DMS79 (cell line): Measurements from ENCODE around the gene FCER1G.
"Not testable (repeated sequence)": the region's sequence is repeated elsewhere in the genome, so short reads cannot be mapped to it uniquely, and the experiment has no call there.

Experiments used
- DNase-seq: peaks from one replicate; lab custom pipeline; 2025; lab: John Stamatoyannopoulos, UW

Gene FCER1G

GRCh38 chr1:161207173-161207572 lies 7.9 kb upstream of the FCER1G start:
- no peak for DNase-seq

GRCh38 chr1:161209790-161210409 lies 5.2 kb upstream of the FCER1G start:
- DNase-seq = peak; percentile 12

- no peak for DNase-seq
Observed at GRCh38 chr1:161214369-161214768, 726 bp upstream of the FCER1G start.

- DNase-seq = peak; percentile 13
Observed at GRCh38 chr1:161216945-161217712, 2.0 kb downstream of the FCER1G start.

GRCh38 chr1:161217831-161218230 lies 2.7 kb downstream of the FCER1G start:
- no peak for DNase-seq

DNA sequence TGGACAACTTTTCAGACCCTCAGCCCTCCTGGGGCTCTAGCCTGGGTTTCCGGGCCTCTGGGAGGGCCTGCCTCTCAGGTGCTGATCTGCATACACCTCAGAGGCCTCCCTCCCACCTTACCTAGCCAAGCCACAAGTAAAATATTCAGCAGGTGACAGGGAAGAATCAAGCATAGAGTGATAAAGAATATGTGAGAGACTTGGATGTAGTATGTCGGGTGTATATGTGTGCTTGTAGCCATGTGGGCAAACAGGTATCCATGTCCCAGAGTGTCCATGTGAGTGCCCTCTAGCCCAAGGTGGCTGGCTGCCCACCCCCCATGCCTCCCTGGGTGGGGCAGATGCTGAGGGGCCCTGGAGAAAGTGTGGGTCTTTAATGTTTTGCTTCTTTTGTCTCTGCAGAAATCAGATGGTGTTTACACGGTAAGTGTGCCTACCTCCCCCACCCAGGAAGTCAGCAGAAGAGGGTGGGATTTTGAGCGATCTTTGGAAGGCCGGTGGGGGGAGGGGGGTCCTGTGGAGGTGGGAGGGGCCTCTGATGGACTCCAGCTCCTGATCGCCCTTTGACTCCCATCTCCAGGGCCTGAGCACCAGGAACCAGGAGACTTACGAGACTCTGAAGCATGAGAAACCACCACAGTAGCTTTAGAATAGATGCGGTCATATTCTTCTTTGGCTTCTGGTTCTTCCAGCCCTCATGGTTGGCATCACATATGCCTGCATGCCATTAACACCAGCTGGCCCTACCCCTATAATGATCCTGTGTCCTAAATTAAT lies 3.4 kb downstream of the FCER1G start:
- DNase-seq = no peak

- DNase-seq = no peak
Observed at GRCh38 chr1:161219078-161219892, 4.2 kb downstream of the FCER1G start.

DNA sequence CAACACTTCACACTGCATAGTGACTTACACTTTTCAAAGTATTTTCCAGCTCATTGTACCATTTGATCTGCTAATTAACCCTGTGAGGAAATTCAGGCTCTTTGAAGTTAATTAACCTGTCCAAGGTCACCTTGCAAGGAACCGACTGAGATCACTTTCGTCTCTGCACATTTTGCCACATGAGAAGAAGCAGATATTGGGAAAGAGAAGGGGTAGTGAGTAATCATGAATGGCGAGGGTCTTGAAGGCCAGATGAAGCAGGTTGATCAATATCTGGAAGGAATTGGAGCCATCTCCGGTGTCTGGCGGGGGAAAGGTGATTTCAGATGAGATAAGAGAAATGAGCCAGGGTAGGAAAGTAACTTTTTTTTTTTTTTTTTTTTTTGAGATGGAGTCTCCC lies 4.9 kb downstream of the FCER1G start:
- no peak for DNase-seq

GRCh38 chr1:161222175-161223019 lies 7.3 kb downstream of the FCER1G start:
- DNase-seq = no peak

- DNase-seq = no peak
Observed at GRCh38 chr1:161223805-161224694, 9.0 kb downstream of the FCER1G start.

DNA sequence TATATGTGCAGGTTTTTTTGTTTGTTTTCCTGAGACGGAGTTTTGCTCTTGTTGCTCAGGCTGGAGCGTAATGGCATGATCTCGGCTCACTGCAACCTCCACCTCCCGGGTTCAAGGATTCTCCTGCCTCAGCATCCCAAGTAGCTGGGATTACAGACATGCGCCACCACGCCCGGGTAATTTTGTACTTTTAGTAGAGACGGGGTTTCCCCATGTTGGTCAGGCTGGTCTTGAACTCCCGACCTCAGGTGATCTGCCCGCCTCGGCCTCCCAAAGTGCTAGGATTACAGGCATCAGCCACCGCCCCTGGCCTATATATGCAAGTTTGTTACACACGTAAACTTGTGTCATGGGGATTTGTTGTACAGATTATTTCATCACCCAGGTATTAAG lies 9.6 kb downstream of the FCER1G start:
- not testable (repeated sequence) for DNase-seq

- DNase-seq = no peak
Observed at GRCh38 chr1:161225178-161225533, 10.1 kb downstream of the FCER1G start.

DNA sequence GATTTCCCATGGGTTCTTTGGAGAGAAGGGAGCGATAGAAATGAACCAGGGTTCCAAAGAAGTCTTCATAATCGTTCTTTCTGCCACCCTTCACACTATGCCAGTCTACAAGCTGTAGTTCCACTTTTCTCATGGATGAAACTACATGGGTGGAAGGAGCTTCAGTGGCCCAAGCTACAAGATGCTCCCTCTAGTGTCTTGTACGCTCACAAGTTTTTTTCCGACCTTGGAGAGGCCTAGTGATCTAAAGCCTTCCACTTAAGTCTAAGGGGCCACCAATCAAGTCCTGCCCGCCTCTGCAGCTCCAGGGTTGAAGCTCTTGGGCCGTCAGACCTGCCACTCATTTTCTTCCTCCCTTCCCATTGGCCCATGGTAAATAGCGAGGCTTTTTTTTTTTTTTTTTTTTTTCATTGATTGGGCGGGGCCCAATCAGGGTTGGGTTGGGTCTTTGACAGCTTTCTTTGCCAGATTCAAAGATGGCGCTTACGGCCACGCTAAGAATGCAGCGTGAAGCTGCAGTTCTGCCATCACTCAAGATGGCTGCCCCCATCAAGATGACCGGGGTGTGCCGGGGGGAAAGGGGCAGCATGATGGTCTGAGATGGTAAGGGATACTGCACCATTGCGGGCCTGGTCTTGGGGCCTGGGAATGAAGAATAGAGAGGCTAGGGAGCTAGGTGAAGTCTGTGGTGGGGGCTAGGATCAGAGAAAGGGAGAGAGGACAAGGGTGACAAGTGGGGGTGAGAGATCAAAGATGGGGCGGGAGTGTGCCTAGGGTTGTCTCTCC lies 10.6 kb downstream of the FCER1G start, which contains the start of gene TOMM40L:
Gene TOMM40L (plus strand): TSS at position 527 of the 786 bp plus-strand sequence. CDS start 430 bp downstream, outside the sequence.
- peak; percentile 97 for DNase-seq

- no peak for DNase-seq
Observed at GRCh38 chr1:161226320-161226711, 11.2 kb downstream of the FCER1G start.

DNA sequence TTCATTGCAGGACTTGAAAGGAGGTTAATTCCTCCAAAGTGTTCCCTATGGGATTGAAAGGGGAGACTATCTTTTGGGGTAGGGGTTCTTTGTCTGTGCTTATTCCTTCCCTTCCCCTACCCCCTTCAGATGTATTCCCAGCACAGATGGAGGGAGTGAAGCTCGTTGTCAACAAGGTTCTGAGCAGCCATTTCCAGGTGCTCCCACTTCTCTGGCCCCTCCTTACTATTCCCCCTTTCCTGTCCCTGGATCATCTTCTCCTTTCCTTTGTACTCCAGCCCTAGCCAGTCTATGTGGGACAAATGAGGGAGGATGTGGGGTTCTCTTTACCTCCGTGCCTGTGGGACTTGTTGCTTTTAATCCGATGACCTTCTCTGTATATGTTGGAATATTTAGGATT lies 11.7 kb downstream of the FCER1G start:
- DNase-seq = no peak

GRCh38 chr1:161227196-161227871 lies 12.2 kb downstream of the FCER1G start:
- peak; percentile 37 for DNase-seq

- DNase-seq = no peak
Observed at GRCh38 chr1:161228032-161228431, 12.9 kb downstream of the FCER1G start.

DNA sequence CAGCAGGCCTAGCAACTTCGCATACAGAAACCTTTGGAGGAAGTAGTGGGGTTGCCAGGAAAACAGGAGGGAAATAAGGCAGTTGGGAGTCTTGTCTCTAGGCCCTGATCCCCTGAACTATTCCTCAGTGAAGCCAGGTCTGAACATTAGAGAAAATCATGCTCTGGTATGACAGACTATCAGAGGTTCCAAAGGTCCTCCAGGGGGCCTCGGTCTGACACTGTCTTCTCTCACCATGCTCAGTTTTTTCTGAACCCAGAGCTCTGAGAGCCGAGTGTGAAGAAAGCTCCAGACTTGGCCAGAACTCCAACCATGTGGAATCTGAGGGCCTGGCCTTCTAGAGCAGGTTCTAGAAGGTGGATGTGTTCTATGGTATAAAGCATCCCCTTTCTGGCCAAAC lies 14.8 kb downstream of the FCER1G start:
- DNase-seq = no peak

GRCh38 chr1:161230762-161231161 lies 15.7 kb downstream of the FCER1G start:
- DNase-seq = no peak
